HG02870 (cell line): ENCODE data around the gene P3H2.

Source experiments
- ATAC-seq: cut with Tn5 transposase; IDR thresholded peaks from one replicate; pipeline ENCODE4 v1.9.1; 2021; ENCODE audit warnings: mild to moderate bottlenecking, moderate library complexity; ENCODE audit not compliant: unreplicated experiment

P3H2 gene

GRCh38 chr3:190058521-190059241 is 62.0 kb downstream of the P3H2 start:
- ATAC-seq, result no peak

- no peak for ATAC-seq
These were observed 64.0 kb downstream of the P3H2 start for GRCh38 chr3:190056742-190057141.

GRCh38 chr3:190055773-190056172 is 64.9 kb downstream of the P3H2 start:
- ATAC-seq, result no peak

- no peak for ATAC-seq
These were observed 66.6 kb downstream of the P3H2 start for GRCh38 chr3:190053919-190054672.

- no peak for ATAC-seq
These were observed 69.1 kb downstream of the P3H2 start for GRCh38 chr3:190051641-190052040.

- no peak for ATAC-seq
These were observed 71.7 kb downstream of the P3H2 start for GRCh38 chr3:190048932-190049441.

- no peak for ATAC-seq
These were observed 75.7 kb downstream of the P3H2 start for GRCh38 chr3:190044974-190045373.

GRCh38 chr3:190044142-190044541 is 76.6 kb downstream of the P3H2 start:
- ATAC-seq, result no peak

GRCh38 chr3:190043741-190044140 is 77.0 kb downstream of the P3H2 start:
- ATAC-seq, result no peak

- ATAC-seq, result no peak
These were observed 78.1 kb downstream of the P3H2 start for GRCh38 chr3:190042558-190042957.

- ATAC-seq, result peak; percentile 85
These were observed 79.2 kb downstream of the P3H2 start for GRCh38 chr3:190041333-190042041.

GRCh38 chr3:190040145-190040544 is 80.6 kb downstream of the P3H2 start:
- ATAC-seq, result no peak

GRCh38 chr3:190038050-190038933 is 82.4 kb downstream of the P3H2 start:
- no peak for ATAC-seq

GRCh38 chr3:190036631-190037030 is 84.1 kb downstream of the P3H2 start:
- ATAC-seq, result no peak

- no peak for ATAC-seq
These were observed 86.3 kb downstream of the P3H2 start for GRCh38 chr3:190034446-190034845.

- no peak for ATAC-seq
These were observed 87.8 kb downstream of the P3H2 start for GRCh38 chr3:190032923-190033322.

GRCh38 chr3:190031887-190032752 is 88.6 kb downstream of the P3H2 start:
- no peak for ATAC-seq

- no peak for ATAC-seq
These were observed 93.6 kb downstream of the P3H2 start for GRCh38 chr3:190027116-190027515.

- ATAC-seq, result no peak
These were observed 94.5 kb downstream of the P3H2 start for GRCh38 chr3:190026154-190026553.

- ATAC-seq, result no peak
These were observed 95.8 kb downstream of the P3H2 start for GRCh38 chr3:190024912-190025311.
